Nucleus accumbens (tissue), 56 donors: ENCODE results near the gene FBXW10B.
"Not testable (repeated sequence)": the region's sequence is repeated elsewhere in the genome, so short reads cannot be mapped to it uniquely, and the experiment has no call there.

Experiments used
- DNase-seq, 56 donors: peaks; one replicate each; lab custom pipeline; 2025; lab: John Stamatoyannopoulos, UW

The FBXW10B gene, protein sequence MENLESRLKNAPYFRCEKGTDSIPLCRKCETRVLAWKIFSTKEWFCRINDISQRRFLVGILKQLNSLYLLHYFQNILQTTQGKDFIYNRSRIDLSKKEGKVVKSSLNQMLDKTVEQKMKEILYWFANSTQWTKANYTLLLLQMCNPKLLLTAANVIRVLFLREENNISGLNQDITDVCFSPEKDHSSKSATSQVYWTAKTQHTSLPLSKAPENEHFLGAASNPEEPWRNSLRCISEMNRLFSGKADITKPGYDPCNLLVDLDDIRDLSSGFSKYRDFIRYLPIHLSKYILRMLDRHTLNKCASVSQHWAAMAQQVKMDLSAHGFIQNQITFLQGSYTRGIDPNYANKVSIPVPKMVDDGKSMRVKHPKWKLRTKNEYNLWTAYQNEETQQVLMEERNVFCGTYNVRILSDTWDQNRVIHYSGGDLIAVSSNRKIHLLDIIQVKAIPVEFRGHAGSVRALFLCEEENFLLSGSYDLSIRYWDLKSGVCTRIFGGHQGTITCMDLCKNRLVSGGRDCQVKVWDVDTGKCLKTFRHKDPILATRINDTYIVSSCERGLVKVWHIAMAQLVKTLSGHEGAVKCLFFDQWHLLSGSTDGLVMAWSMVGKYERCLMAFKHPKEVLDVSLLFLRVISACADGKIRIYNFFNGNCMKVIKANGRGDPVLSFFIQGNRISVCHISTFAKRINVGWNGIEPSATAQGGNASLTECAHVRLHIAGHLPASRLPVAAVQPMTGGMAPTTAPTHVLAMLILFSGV

DNA sequence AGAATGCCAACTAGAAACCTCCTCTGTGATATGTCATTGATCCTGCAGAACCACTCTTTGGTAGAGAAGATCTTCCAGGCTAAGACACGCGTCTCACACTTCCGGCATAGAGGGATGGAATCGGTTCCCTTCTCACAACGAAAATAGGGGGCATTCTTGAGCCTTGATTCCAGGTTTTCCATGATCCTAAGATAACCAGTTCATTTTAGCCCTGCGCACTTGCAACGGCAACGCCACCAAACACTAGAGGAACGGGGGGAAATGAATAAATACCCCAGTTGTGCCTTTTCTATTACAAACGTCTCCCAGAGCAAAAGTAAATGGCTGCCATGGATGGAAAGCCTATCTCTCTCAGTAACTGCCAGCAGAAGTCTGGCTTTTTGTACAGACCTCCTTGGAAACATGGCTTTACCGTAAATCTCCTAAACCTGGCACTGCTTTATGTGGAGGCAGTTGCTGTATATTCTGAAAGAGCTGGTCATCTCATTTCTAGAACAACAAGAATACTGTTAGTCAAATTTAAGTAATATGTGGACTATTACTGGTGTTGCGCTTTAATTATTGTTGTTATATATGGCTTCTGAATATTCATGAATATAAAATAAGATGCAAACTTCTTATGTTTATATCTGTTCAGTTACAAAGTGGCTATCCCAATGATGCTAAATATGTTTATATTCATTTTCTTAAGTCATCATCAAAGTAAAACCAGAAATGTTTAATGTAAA, at the start of gene FBXW10B:
Gene FBXW10B, minus strand, starts transcription at position 374 of the 728 bp plus-strand sequence. Its CDS starts 192 bp downstream, at position 182.
- peak in 11 of 56 donors; percentile 1 to 47 (median 5) for DNase-seq

DNA sequence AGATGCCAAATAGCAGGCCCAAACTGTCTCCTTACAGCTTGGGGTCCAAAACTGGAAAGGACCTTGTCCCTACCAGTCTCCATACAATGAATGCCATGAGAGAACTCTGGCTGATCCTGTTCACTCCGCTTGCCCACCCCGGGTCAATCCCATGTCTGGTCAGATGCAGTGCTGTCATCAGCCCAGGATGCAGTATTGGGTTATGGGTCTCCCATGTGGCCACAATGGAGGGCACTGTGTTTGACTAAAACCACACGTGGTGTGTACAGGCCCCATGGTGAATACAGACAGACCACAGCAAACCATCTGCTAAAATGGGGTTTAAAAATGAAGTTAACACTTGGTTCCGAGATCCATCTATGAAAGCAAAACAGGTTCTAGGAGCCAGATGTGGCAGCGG, 44.2 kb upstream of the FBXW10B start:
- DNase-seq = no peak

DNA sequence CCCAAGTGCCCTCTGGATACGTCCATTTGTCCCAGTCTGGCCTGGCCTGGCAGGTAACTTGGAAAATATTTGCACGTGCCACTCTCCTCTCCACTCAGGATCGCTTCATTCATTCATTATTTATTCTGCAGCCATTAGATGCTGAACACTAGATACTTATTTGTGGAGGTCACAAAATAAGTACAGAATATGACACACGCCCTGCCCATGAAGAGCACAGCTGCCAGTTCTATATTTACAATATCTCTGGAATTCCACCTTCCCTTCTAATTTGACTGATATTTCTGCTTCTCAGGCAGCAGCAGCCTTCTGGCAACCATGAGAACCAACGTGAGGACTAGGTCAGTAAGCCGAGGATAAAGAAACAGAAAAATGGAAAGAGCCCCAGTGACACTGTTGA, 43.7 kb upstream of the FBXW10B start:
- DNase-seq = no peak

DNA sequence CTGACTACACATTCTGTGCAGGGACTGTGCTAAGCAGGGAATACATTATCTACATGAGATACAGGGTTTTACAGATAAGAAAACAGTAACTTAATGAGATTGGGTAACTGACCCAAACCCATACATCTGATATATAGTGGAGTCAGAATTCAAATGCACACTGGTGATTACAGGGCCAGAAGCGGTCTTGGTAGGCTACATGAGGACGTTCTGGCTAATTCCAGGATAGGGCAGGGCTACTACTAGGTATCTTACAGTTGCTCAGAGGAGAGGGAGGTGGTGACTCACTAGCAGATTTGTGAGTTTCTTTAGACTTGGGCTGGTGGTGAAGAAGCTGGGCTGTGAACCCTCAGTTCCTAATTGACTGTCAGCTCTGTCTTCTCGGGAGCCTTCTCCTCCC, 43.2 kb upstream of the FBXW10B start:
- no peak for DNase-seq

DNA sequence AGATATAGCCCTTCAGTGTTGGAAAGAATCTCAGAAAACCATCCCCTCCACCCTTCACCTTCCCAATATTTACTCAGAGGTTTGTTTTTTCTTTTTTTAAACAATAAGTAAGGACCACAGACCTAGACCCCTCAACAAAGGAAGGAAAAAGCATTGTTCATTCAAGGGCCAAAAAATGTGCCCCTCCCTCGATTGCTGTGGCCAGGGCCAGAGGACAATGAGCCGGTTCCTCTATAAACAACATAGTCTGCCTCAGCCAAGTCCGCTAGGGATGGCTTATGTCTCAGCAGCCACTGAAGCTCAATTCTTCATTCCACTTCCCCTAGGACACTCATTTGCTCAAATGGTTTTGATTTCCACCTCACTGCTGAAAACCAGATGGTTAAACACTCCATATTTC, 40.6 kb upstream of the FBXW10B start:
- no peak for DNase-seq

DNA sequence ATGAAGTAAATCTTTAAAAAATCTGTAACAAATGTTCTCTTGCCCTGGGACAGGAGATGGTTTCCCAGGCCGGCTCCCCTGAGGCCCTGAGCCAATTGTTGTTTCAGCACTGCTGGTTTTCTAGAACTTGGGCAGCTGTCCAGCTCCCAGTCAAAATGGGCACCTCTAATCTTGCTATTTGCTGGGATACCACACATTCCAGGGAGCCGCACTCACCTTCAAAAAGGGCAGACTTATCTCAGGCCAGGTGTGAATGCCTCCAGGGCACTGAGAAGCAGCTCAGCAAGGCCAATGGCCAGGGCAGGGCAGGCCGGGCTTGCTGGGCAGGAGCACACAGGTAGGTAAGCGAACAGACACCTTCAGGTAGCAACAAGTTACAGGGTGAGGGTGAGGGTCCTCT, 40.2 kb upstream of the FBXW10B start:
- no peak for DNase-seq

DNA sequence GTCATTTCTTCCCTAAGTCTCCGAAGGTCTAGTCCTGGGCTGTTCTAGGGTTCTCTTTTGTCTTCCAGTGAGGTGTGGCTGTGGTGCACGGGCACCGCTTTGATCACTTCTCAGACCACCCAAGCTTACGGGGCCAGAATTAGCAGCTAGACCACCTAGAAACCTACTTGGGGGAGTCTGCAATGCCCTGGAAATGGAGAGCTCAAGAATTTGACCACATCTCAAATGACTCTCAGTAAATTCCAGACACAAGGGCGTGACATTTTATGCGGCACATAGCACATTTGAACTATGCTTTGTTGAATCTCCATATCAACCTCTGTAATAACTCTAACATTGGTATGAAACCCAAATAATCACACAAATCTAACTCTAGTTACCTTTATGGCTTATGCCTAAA, 39.7 kb upstream of the FBXW10B start:
- no peak for DNase-seq

DNA sequence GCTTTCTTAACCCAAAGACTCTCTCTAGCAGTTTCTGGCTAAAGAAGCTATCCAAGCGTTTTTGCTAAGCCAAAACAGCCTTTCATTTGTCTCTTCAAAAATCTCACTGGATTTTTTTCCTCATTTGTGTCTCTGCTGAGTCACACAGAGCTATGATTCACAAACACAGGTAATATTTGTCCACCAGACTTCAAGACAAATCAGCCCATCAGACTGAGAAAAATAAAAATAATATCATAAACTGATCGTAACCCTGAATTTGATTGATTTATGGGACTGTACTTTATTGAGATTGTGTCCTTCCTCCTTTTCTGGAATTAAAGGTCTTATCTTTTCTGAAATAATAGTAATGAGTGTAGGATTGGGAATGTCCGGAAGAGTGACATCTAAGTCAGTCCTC, 38.8 kb upstream of the FBXW10B start:
- DNase-seq = no peak

DNA sequence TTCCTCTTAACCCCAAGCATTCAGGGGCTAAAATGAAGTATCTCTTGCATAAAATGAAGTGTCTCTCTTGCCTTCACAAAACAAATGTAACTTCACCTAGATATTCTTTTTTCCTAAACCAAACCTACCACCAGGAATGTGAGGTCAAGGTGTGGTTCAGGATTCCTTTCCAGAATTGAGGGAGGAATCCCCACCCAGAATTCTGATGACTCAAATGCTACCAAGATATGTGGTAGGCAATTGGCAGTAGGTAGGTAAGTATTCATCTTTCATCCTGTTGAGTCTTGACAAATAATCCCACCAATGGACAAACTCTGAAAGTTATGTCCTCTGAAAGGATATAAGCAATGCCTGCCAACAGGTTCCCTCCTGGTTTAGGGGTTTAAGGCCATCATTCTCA, 38.4 kb upstream of the FBXW10B start:
- DNase-seq = no peak

DNA sequence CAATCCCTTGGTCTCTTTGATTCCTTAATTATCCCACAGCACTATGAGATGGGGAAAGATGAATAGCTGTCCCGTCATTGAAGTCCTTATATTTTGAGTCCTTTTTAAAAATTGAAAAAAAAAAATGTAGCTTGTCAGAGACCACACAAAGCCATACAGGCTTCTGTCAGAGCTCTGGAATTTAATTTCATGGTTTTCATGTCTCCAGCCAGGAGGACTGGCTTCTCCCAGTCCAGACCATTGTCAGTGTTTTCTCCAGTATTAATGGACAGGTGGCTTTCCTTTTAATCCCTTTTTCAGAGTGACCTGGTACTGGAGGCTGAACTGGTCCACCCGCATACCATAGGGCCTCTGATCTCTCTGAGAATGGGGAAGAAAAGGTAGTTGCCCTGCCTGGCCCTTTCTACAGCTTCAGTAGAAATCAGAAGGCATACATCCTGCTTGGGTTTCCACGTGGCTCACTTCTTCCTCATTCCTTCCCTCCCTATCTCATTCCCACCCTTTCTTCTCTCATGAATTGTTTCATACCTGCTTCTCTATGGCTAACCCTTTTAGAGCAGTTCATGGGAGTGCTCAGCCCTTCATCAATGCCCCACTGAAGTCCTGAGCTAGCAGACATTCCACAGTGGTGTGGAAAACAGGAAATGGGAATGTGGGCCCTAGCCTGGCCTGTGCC, 35.5 kb upstream of the FBXW10B start:
- DNase-seq = no peak

DNA sequence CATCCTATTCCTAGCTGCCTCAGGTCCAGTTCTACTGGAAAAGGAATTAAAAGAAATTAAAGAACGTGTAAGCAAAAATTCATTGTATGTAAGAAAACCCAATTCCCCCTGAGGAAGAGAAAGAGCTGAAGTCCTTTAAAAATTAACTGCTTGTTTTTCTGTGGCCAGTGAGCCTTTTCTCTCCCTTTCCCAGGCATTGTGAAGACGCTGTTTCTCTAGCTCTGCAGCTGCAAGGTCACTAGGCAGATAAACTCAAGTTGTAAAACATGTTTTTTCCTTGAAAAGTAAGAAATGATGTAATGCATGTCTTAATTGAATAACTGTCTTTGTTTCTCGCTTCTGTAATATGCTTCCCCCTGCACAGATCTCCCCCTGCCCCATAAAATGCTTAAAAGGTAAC, 34.9 kb upstream of the FBXW10B start:
- DNase-seq = not testable (repeated sequence)

DNA sequence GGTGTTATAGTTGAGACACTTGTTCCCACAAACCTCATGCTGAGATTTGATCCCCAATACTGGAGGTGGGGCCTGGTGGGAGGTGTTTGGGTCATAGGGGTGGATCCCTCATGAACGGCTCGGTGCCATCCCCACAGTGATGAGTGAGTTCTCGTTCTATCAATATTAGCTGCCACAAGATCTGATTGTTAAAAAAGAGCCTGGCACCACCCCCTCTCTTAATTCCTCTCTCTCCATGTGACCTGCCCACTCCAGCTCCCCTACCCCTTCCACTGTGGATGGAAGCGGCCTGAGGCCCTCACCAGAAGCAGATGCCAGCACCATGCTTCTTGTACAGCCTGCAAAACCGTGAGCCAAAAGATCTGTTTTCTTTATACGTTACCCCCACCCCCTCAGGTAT, 33.5 kb upstream of the FBXW10B start:
- DNase-seq = no peak

DNA sequence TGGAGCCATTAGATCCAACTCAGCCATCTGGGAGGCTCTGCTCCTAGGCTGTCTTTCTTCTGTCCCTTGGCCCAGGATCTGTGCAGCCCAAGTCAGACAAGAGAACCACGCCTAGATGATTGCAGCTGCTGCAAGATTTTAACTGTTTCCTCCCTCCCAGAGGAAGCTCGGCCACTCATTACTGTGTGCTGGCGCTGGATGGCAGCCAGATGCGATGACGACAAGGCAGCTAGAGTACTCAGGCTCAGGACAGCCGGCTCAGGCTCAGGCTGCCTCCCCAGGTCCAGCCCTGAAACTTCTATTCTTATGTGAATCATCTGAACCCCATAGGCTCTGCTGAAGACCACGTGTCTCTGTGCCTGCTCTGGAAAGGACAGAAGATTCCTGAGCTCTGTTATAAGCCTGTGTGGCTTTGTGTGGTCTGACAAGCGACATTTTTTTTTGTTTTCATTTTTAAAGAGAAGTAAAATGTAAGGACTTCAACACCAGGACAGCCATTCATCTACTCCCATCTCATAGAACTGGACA, 32.1 kb upstream of the FBXW10B start:
- DNase-seq = peak in 48 of 56 donors; percentile 4 to 95 (median 46)

DNA sequence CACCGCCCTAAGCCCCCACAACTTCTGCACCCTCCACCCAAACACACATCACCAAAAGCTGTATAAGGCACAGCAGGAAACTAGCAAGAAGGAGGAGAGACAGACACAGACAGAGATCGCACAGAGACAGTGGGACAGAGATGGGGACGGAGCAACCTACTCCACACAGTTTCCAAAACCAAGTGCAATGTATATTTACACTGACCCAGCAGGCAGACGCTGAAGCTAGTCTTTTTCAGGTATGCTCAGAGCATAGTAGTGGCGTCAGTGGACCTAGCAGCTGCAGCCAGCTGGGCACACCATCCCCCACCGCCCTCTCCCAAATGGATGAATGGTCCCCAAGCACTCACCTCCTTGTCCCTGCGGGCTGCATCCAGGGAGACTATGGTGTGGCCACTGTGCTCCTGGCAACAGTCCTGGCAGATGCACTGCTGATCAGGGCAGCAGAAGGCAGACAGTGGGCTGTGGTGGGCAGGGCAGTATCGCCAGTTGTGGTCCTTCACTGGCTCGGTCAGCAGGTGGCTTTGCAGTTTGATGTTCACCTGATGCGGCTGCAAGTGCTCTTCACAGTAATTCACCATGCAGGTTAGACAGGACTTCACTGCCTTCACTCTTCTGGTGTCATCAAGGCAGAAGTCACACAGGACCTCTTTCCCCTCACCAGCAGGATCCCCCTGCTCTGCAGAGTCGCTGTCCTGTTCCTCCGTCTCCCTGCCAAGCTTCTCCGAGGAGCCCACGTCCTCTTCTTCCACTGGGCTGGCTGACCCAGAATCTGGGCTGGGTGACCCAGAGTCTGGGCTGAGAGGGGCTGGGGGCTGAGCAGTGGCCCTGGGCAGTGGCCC, 31.5 kb upstream of the FBXW10B start:
- peak in 7 of 56 donors; percentile 4 to 34 (median 16) for DNase-seq

DNA sequence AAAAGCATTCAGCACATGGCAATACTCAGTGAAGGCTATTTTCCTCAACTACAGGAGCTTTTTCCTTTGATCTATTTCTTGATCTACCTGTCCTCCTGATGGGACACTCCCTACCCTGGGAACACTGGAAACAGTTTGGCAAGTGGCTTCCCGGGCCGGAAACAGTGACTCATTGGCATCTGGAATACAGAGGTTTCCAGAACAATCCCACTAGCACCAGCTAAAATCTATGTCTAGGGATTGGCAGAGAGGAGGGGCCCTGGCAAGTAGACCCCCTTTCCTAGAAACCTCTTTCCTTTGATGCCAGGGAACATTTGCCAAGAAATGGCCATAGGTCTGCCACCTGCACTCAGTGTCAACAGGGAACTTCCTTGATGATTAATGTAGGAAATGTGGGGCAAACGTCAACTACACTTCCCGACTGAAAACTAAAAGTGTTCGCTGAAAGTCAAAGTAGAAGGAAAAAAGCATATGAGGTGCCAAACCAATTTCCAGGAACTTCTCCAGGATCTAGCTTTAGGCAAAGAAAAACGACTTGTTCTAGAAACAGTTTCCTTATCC, 30.4 kb upstream of the FBXW10B start:
- DNase-seq = peak in 3 of 56 donors; percentile 17 to 57 (median 27)

DNA sequence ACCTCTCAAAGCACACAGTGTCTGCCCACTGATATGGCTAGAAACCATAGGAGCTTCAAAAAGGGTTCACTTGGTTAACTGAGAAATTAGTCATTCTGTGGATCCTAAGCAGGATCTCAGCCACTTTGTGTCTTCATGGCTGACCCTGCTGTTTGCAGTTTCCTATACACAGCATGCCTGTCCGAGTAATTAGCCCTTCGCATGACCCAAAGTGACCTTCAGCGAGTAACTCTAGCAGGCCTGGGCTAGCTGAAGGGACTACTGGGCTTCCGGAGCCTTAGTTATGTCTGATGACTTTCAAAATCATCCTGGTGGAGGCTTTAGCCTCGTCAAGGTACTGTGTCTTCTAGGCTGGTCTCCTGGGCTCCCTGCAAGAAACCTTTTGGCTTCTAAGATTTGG, 28.9 kb upstream of the FBXW10B start:
- DNase-seq = no peak

DNA sequence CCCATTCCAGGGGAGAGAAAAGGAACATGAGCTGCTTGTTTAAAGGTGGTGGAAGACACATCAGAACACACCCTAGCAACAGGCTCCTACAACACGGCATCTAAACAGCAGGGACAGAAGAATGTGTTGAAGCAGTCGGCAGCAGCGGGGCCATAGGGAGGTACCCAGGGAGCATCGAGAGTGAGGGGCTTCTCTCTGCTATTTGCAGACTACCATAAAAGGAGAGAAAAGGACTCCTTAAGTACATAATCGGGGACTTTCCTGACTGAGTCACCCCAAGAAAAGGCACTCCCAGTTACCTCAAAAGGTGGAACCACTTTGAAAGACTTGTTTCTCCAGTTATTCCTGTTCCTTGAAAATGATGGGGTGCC, 26.4 kb upstream of the FBXW10B start:
- not testable (repeated sequence) for DNase-seq

DNA sequence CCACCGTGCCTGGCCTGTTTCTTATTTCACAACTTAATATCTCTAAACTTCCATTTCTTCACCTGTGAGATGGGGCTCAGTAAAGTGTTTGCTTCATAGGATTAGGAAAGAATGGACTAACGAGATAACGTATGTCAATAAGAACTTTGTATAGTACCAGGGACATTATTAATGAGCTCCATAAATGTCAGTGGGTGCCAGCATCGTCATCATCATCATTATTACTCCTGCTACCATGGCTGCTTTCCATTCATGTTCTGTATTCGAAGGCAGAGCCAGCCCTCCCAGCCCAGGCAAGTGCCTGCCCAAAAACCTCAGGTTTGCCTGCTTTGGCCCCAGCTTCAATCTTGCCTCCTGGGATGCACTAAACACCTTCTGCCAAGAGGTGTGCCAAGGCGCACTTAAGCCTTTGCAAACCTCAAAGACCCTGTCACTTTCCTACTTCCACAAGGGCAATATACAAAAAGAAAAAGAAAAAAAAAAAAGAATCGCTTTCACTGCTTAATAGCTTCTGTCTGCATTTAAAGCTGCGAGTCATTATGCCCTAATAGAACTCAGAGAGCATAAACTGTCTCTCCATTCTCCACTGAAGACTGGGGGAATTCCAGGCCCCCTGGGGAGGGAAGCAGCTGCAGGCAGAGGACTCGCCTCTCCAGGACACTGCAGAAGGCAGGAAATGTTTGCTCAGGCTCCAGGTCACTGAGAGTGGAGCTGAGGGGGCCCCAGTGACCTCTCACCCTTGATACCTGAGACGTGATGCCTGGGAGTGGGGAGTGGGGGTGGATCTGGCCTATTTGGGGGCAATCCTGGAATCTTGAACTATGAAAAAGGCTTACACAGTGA, 25.8 kb upstream of the FBXW10B start:
- peak in 1 of 56 donors; percentile 0 for DNase-seq
